RWPE2 (cell line): Measurements from ENCODE around the gene PLCB1.

ENCODE experiments used
- ATAC-seq: fragments of 200-7000 bp; cut with Tn5 transposase; 3 replicates; pipeline ENCODE4 v1.9.1; 2021; ENCODE audit warnings: low read depth
- DNase-seq: peaks from one replicate; pipeline ENCODE4 v3.0.0-alpha.2; 2020; ENCODE audit warnings: low spot score
- H3K27ac ChIP-seq: fragments of 450-650 bp; 2 replicates; pipeline ENCODE4 v1.5.1; 2017; ENCODE audit warnings: mild to moderate bottlenecking; ENCODE audit not compliant: poor library complexity, severe bottlenecking
- H3K27me3 ChIP-seq: fragments of 250-450 bp; sonication (Bioruptor Pico); 2 replicates; pipeline ENCODE4 v1.5.1; 2021; ENCODE audit warnings: mild to moderate bottlenecking, moderate library complexity; ENCODE audit not compliant: insufficient read depth, poor library complexity, severe bottlenecking
- H3K36me3 ChIP-seq: fragments of 250-450 bp; sonication (Bioruptor Pico); 2 replicates; pipeline ENCODE4 v1.5.1; 2020; ENCODE audit warnings: low read depth, mild to moderate bottlenecking, moderate library complexity
- H3K4me1 ChIP-seq: fragments of 250-450 bp; sonication (Bioruptor Pico); 2 replicates; pipeline ENCODE4 v1.5.1; 2021; ENCODE audit warnings: mild to moderate bottlenecking, moderate library complexity; ENCODE audit not compliant: insufficient read depth, poor library complexity, severe bottlenecking
- H3K4me3 ChIP-seq: fragments of 250-450 bp; sonication (Bioruptor Pico); 2 replicates; pipeline ENCODE4 v1.5.1; 2021; ENCODE audit warnings: mild to moderate bottlenecking, moderate library complexity; ENCODE audit not compliant: severe bottlenecking
- H3K9me3 ChIP-seq: fragments of 250-450 bp; sonication (Bioruptor Pico); 2 replicates; pipeline ENCODE4 v1.5.1; 2021; ENCODE audit warnings: mild to moderate bottlenecking, moderate library complexity; ENCODE audit not compliant: severe bottlenecking
- TF ChIP-seq, protein P1 (sequence below): fragments of 450-650 bp; IDR thresholded peaks from one replicate; pipeline ENCODE4 v1.5.1; 2017; ENCODE audit warnings: mild to moderate bottlenecking, moderate library complexity; ENCODE audit not compliant: poor library complexity, severe bottlenecking

Gene PLCB1

DNA sequence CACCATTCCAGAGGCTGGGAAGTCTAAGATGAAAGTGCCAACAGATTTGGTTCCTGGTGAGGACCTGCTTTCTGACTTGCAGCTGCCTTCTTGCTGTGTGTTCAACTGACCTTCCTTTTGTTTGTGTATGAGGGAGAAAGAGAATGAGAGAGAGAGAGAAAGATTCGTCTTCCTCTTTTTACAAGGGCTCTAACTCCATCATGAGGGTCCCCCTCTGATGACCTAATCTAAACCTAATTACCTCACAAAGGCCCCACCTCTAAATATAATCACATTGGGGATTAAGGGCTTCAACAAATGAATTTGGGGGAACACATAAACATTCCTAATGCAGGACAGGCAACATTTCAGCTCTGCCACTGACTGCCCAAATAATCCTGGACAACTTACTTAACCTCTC is 130.7 kb downstream of the PLCB1 start:
- ATAC-seq, result no peak

GRCh38 chr20:8265588-8265987 is 133.5 kb downstream of the PLCB1 start:
- H3K4me1 ChIP-seq, result no peaks in the 10 kb centered on the region
- no peak for ATAC-seq
- DNase-seq, result no peak
- H3K36me3 ChIP-seq, result no peaks in the 10 kb centered on the region
- TF ChIP-seq, protein P1, sequence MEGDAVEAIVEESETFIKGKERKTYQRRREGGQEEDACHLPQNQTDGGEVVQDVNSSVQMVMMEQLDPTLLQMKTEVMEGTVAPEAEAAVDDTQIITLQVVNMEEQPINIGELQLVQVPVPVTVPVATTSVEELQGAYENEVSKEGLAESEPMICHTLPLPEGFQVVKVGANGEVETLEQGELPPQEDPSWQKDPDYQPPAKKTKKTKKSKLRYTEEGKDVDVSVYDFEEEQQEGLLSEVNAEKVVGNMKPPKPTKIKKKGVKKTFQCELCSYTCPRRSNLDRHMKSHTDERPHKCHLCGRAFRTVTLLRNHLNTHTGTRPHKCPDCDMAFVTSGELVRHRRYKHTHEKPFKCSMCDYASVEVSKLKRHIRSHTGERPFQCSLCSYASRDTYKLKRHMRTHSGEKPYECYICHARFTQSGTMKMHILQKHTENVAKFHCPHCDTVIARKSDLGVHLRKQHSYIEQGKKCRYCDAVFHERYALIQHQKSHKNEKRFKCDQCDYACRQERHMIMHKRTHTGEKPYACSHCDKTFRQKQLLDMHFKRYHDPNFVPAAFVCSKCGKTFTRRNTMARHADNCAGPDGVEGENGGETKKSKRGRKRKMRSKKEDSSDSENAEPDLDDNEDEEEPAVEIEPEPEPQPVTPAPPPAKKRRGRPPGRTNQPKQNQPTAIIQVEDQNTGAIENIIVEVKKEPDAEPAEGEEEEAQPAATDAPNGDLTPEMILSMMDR, result no peak
- no peaks in the 10 kb centered on the region for H3K27me3 ChIP-seq
- no peak overlapping the region for H3K27ac ChIP-seq
- H3K9me3 ChIP-seq, result no peaks in the 10 kb centered on the region
- H3K4me3 ChIP-seq, result no peak overlapping the region

More for the DNA sequence above, 130.7 kb downstream of the PLCB1 start:
- Histone ChIP-seq H3K27me3 (no peaks in the 10 kb centered on the region), H3K36me3 (no peaks in the 10 kb centered on the region), H3K4me1 (no peaks in the 10 kb centered on the region), H3K4me3 (no peak overlapping the region), H3K27ac (no peak overlapping the region), H3K9me3 (no peaks in the 10 kb centered on the region)
- DNase-seq, result no peak
- TF ChIP-seq, protein P1, result no peak

DNA sequence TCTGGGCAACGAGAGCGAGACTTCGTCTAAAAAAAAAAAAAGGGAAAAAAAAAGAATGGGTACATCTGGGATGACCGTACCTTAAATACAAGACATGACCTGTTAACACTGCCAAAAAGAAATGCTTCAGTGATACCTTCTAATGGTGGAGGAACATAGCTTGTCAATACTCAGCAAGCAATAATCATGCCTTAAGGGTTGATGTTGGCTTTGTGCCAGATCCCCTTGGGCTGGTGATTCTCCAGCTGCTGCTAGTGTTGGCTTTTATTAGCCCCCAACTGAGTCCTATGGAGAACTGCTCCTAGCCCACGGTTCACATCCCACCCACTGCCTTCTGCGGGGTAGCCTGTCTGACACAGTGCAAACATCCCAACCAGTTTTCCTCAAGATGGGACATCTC is 134.9 kb downstream of the PLCB1 start:
- H3K4me1 ChIP-seq, result no peaks in the 10 kb centered on the region
- H3K36me3 ChIP-seq, result no peaks in the 10 kb centered on the region
- no peak for DNase-seq
- no peaks in the 10 kb centered on the region for H3K9me3 ChIP-seq
- H3K27ac ChIP-seq, result no peak overlapping the region
- no peak overlapping the region for H3K4me3 ChIP-seq
- no peak for ATAC-seq
- peaks cover 3% of the 10 kb centered on the region for H3K27me3 ChIP-seq
- TF ChIP-seq, protein P1, result no peak

GRCh38 chr20:8271727-8272126 is 139.7 kb downstream of the PLCB1 start:
- Histone ChIP-seq H3K36me3 (no peaks in the 10 kb centered on the region), H3K27me3 (peaks cover 3% of the 10 kb centered on the region), H3K27ac (no peak overlapping the region), H3K4me1 (no peaks in the 10 kb centered on the region), H3K4me3 (no peak overlapping the region), H3K9me3 (no peaks in the 10 kb centered on the region)
- ATAC-seq (no peak), DNase-seq (no peak)
- TF ChIP-seq, protein P1, result no peak

- Histone ChIP-seq H3K9me3 (no peaks in the 10 kb centered on the region), H3K36me3 (no peaks in the 10 kb centered on the region), H3K4me1 (no peaks in the 10 kb centered on the region), H3K27ac (no peak overlapping the region), H3K27me3 (peaks cover 3% of the 10 kb centered on the region), H3K4me3 (no peak overlapping the region)
- DNase-seq (no peak), ATAC-seq (no peak)
- TF ChIP-seq, protein P1, result no peak
These were observed 140.7 kb downstream of the PLCB1 start for GRCh38 chr20:8272766-8273165.
